Panc1 (cell line): ENCODE data around the gene LAMC2. TPM values are rescaled to one million over a fixed set of nuclear protein-coding genes. Genes with fewer than 3 reads are reported as not detected.

ENCODE experiments used
- ATAC-seq: fragments of 200-7000 bp; cut with Tn5 transposase; 2 replicates; pipeline ENCODE4 v1.9.1; 2020; ENCODE audit warnings: mild to moderate bottlenecking, moderate library complexity
- BruUV-seq: library from RNA; stranded (reverse); fragments of 400-500 nt; replicated peaks from 2 replicates; lab custom pipeline; 2021; lab: Mats Ljungman, UMichigan
- CTCF ChIA-PET: fragments of 300-600 bp; sonication (Branson Sonifier 250); formaldehyde crosslinking; loops from one replicate; lab custom pipeline; 2022; ENCODE audit warnings: antibody characterized with exemption; lab: Charles Lee
- POLR2A ChIA-PET: fragments of 300-600 bp; sonication (Branson Sonifier 250); formaldehyde crosslinking; loops from one replicate; lab custom pipeline; 2022; ENCODE audit warnings: antibody characterized with exemption; lab: Charles Lee
- DNase-seq: peaks from one replicate; pipeline ENCODE4 v3.0.0-alpha.2; 2010; ENCODE audit warnings: low read depth, low spot score
- H3K27ac ChIP-seq: 2 replicates; pipeline ENCODE4 v1.5.1; 2011; ENCODE audit warnings: mild to moderate bottlenecking, low read length, inconsistent platforms
- H3K27me3 ChIP-seq: fragments of 200-500 bp; sonication (Bioruptor generic); 2 replicates; pipeline ENCODE4 v1.6.0; 2014; ENCODE audit warnings: low read length, inconsistent platforms; ENCODE audit not compliant: control insufficient read depth, insufficient read depth
- H3K36me3 ChIP-seq: fragments of 200-500 bp; sonication (Bioruptor generic); 2 replicates; pipeline ENCODE4 v1.5.1; 2014; ENCODE audit warnings: inconsistent platforms, mild to moderate bottlenecking, low read length, moderate library complexity; ENCODE audit not compliant: control insufficient read depth, insufficient read depth
- H3K4me1 ChIP-seq: 2 replicates; pipeline ENCODE4 v1.5.1; 2011; ENCODE audit warnings: inconsistent platforms, mild to moderate bottlenecking, low read length, moderate library complexity; ENCODE audit not compliant: control insufficient read depth, insufficient read depth
- H3K4me3 ChIP-seq, 2 experiments: 2 replicates each; pipeline ENCODE4 v1.5.1; 2011 to 2012; ENCODE audit warnings: low read depth in 2 of 2, low read length in 2 of 2, mild to moderate bottlenecking in 2 of 2, inconsistent platforms in 1 of 2, moderate library complexity in 1 of 2
- H3K9me3 ChIP-seq: fragments of 200-500 bp; sonication (Bioruptor generic); 2 replicates; pipeline ENCODE4 v1.5.1; 2014; ENCODE audit warnings: low read depth, mild to moderate bottlenecking, inconsistent platforms, low read length, moderate library complexity; ENCODE audit not compliant: control insufficient read depth, insufficient read depth
- POLR2AphosphoS5 ChIP-seq: IDR thresholded peaks from 2 replicates; pipeline ENCODE4 v1.6.1; 2012; ENCODE audit warnings: mild to moderate bottlenecking, low read depth, low read length, moderate library complexity
- SIN3A ChIP-seq: IDR thresholded peaks from 2 replicates; pipeline ENCODE4 v1.6.1; 2012; ENCODE audit warnings: low read depth, mild to moderate bottlenecking, low read length, moderate library complexity, borderline replicate concordance; ENCODE audit not compliant: insufficient read depth
- TCF7L2 ChIP-seq: IDR thresholded peaks from 2 replicates; pipeline ENCODE4 v1.6.1; 2011; ENCODE audit warnings: mild to moderate bottlenecking, low read depth, low read length, inconsistent platforms
- in situ Hi-C: cut with HindIII; loops from 2 replicates; pipeline ENCODE4 v1.10.0; 2016; ENCODE audit warnings: low sequenced_read_pairs, low pct_unique_long_range_greater_than_20kb
- intact Hi-C: fragments of 100-400 bp; cut with micrococcal nuclease; formaldehyde crosslinking; loops from one replicate; pipeline ENCODE4 v1.10.0; 2022; ENCODE audit not compliant: unreplicated experiment
- total RNA-seq: library from RNA; stranded (reverse); gene quantifications from one replicate; pipeline ENCODE4 v1.2.1, GENCODE V29; 2021; ENCODE audit not compliant: unreplicated experiment
- TF ChIP-seq, protein P1 (sequence below), 2 experiments: IDR thresholded peaks; 2 replicates each; pipeline ENCODE4 v1.6.1; 2011 to 2012; ENCODE audit warnings: low read depth in 2 of 2, control low read depth in 1 of 2, low read length in 1 of 2, mild to moderate bottlenecking in 1 of 2, moderate library complexity in 1 of 2; ENCODE audit not compliant: insufficient read depth in 1 of 2
- TF ChIP-seq, protein P2 (sequence below): fragments of 450-650 bp; IDR thresholded peaks from 2 replicates; pipeline ENCODE4 v1.5.1; 2017; ENCODE audit warnings: mild to moderate bottlenecking

LAMC2 gene
- total RNA-seq, 1 experiment from 2014 or later, result 8.3 TPM

DNA sequence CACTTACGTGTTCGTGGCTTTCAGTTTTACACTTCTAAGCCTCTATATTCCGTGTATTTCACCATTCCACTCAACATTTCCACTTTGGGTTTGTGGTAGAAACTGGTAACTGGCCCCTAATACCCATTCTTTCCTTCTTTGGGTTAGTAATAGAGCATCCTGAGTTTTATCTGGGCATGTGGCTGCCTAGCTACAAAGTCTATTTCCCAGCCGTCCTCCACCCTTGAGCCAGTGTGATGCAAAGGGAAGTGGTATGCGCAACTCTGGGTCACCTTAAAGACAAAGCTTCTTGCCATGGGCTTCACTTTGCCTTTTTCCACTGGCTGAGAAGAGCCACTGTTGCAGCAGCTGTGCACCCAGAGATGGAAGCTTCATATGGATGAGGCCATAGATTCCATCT is 73.9 kb downstream of the LAMC2 start:
- POLR2A ChIA-PET, result no interaction called here
- in situ Hi-C loops, result no loop called here

DNA sequence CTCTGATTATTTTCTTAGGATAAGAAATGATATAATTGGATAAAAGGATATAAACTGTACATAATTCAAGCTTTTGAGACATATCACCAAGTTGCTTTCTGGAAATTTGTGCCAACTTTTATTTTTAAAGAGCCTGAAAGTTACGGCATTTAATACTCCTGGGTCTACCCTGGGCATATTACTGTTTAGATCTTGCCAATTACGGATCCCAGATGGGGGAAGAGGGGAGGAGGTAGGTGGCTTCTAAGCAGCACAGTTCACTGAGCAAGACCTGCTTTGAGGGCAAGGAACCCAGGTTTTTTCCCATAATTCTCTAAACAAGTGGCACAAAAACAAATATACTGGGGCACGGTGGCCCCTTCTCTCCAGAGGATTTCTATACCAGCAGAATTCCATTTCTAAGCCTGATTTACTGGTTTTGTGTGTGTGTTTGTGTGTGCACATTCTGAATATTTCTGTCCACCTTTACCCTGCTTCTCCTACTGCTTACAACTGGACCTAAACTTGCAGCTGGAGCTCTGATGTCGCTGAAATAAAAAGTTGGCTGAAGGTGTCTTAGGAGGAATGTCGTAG is 76.7 kb downstream of the LAMC2 start:
- no peak overlapping the region for H3K4me3 ChIP-seq
- ChIA-PET CTCF (no interaction called here), POLR2A (interaction anchor here (0.6 kb wide), 1 partner anchor 251 kb away, joined by 3 read pairs; no protein-coding TSS in a partner anchor)
- no peak for DNase-seq
- no peak for ATAC-seq
- H3K9me3 ChIP-seq, result no peaks in the 10 kb centered on the region
- BruUV-seq, result no TSS peak
- H3K36me3 ChIP-seq, result no peaks in the 10 kb centered on the region
- intact Hi-C loops (no loop called here), in situ Hi-C loops (no loop called here)
- H3K27me3 ChIP-seq, result no peaks in the 10 kb centered on the region; the same call in none of the 2 replicates
- no peaks in the 10 kb centered on the region for H3K4me1 ChIP-seq
- H3K27ac ChIP-seq, result no peak overlapping the region
- TF ChIP-seq, protein P1, sequence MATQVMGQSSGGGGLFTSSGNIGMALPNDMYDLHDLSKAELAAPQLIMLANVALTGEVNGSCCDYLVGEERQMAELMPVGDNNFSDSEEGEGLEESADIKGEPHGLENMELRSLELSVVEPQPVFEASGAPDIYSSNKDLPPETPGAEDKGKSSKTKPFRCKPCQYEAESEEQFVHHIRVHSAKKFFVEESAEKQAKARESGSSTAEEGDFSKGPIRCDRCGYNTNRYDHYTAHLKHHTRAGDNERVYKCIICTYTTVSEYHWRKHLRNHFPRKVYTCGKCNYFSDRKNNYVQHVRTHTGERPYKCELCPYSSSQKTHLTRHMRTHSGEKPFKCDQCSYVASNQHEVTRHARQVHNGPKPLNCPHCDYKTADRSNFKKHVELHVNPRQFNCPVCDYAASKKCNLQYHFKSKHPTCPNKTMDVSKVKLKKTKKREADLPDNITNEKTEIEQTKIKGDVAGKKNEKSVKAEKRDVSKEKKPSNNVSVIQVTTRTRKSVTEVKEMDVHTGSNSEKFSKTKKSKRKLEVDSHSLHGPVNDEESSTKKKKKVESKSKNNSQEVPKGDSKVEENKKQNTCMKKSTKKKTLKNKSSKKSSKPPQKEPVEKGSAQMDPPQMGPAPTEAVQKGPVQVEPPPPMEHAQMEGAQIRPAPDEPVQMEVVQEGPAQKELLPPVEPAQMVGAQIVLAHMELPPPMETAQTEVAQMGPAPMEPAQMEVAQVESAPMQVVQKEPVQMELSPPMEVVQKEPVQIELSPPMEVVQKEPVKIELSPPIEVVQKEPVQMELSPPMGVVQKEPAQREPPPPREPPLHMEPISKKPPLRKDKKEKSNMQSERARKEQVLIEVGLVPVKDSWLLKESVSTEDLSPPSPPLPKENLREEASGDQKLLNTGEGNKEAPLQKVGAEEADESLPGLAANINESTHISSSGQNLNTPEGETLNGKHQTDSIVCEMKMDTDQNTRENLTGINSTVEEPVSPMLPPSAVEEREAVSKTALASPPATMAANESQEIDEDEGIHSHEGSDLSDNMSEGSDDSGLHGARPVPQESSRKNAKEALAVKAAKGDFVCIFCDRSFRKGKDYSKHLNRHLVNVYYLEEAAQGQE (IDR thresholded peaks at IDR 0.05; ENCODE audit: insufficient read depth in 1 of 2, low read depth in 2 of 2, low read length in 1 of 2), result no peak
- TF ChIP-seq, protein P2, sequence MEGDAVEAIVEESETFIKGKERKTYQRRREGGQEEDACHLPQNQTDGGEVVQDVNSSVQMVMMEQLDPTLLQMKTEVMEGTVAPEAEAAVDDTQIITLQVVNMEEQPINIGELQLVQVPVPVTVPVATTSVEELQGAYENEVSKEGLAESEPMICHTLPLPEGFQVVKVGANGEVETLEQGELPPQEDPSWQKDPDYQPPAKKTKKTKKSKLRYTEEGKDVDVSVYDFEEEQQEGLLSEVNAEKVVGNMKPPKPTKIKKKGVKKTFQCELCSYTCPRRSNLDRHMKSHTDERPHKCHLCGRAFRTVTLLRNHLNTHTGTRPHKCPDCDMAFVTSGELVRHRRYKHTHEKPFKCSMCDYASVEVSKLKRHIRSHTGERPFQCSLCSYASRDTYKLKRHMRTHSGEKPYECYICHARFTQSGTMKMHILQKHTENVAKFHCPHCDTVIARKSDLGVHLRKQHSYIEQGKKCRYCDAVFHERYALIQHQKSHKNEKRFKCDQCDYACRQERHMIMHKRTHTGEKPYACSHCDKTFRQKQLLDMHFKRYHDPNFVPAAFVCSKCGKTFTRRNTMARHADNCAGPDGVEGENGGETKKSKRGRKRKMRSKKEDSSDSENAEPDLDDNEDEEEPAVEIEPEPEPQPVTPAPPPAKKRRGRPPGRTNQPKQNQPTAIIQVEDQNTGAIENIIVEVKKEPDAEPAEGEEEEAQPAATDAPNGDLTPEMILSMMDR, result no peak
- no peak for TF ChIP-seq SIN3A
- TF ChIP-seq POLR2AphosphoS5, result no peak
- no peak for TF ChIP-seq TCF7L2

More for the DNA sequence above, 73.9 kb downstream of the LAMC2 start:
- ATAC-seq (no peak), DNase-seq (no peak)
- TF ChIP-seq SIN3A (no peak), TCF7L2 (no peak), POLR2AphosphoS5 (no peak)
- TF ChIP-seq, protein P1 (IDR thresholded peaks at IDR 0.05; ENCODE audit: insufficient read depth in 1 of 2, low read depth in 2 of 2, low read length in 1 of 2), result no peak
- TF ChIP-seq, protein P2, result no peak
- BruUV-seq, result no TSS peak
- H3K36me3 ChIP-seq, result no peaks in the 10 kb centered on the region
- H3K4me3 ChIP-seq, result no peak overlapping the region
- no peaks in the 10 kb centered on the region for H3K9me3 ChIP-seq
- no peaks in the 10 kb centered on the region; the same call in none of the 2 replicates for H3K27me3 ChIP-seq
- CTCF ChIA-PET, result no interaction called here
- no peaks in the 10 kb centered on the region for H3K4me1 ChIP-seq
- no peak overlapping the region for H3K27ac ChIP-seq
- intact Hi-C loops, result no loop called here
